ENCODE measurements around the gene PARN.
"Not testable (repeated sequence)": the region's sequence is repeated elsewhere in the genome, so short reads cannot be mapped to it uniquely, and the experiment has no call there.

PARN gene

GRCh38 chr16:14427371-14427948 lies 202.6 kb downstream of the PARN start:
- no peak for DNase-seq

GRCh38 chr16:14424595-14424994 lies 205.5 kb downstream of the PARN start:
- DNase-seq: no peak

- DNase-seq: no peak
Observed at GRCh38 chr16:14423344-14423743, 206.7 kb downstream of the PARN start.

- DNase-seq: no peak
Observed at GRCh38 chr16:14420721-14421488, 209.2 kb downstream of the PARN start.

- DNase-seq: not testable (repeated sequence)
Observed at GRCh38 chr16:14420243-14420642, 209.8 kb downstream of the PARN start.

GRCh38 chr16:14419817-14420216 lies 210.2 kb downstream of the PARN start:
- DNase-seq: no peak

GRCh38 chr16:14418795-14419225 lies 211.2 kb downstream of the PARN start:
- DNase-seq: no peak

GRCh38 chr16:14416184-14416583 lies 213.9 kb downstream of the PARN start:
- DNase-seq: no peak

- DNase-seq: no peak
Observed at GRCh38 chr16:14415291-14415690, 214.8 kb downstream of the PARN start.

GRCh38 chr16:14409563-14409962 lies 220.5 kb downstream of the PARN start:
- DNase-seq: no peak

- DNase-seq: no peak
Observed at GRCh38 chr16:14407786-14408399, 222.2 kb downstream of the PARN start.

- no peak for DNase-seq
Observed at GRCh38 chr16:14405611-14406537, 224.2 kb downstream of the PARN start.

GRCh38 chr16:14403001-14403389 lies 227.1 kb downstream of the PARN start:
- DNase-seq: not testable (repeated sequence)

- DNase-seq: not testable (repeated sequence)
Observed at GRCh38 chr16:14402114-14403000, 227.7 kb downstream of the PARN start.

GRCh38 chr16:14401711-14402061 lies 228.4 kb downstream of the PARN start:
- DNase-seq: not testable (repeated sequence)

GRCh38 chr16:14400978-14401710 lies 228.9 kb downstream of the PARN start:
- DNase-seq: not testable (repeated sequence)

GRCh38 chr16:14400285-14400977 lies 229.6 kb downstream of the PARN start:
- DNase-seq: no peak

- no peak for DNase-seq
Observed at GRCh38 chr16:14399378-14400284, 230.4 kb downstream of the PARN start.

- no peak for DNase-seq
Observed at GRCh38 chr16:14398014-14398717, 231.9 kb downstream of the PARN start.

Measured in NCI-H2107 (cell line).